ENCODE data around the gene NUDCD3. TPM values are rescaled to one million over a fixed set of nuclear protein-coding genes. Genes with fewer than 3 reads are reported as not detected.

NUDCD3 gene
- total RNA-seq, 1 experiment from 2014 or later: 71.9 TPM

DNA sequence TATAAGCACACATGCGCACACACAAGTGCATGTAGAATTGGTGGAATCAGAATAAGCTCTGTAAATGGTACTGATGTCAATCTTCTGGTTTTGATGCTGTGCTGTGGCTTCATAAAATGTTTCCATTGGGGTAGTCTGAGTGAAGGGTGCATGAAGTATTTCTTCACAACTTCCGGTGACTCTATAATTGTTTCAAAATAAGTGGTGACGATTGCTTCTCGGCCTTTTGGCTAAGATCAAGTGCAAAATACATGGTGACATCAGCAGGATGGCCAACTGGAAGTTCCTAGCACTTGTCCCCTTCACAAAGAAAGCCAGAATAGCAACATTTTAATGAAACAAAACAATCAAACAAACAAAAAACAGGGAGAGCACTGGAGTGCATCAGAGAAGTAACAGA is 123.5 kb downstream of the NUDCD3 start:
- no peak overlapping the region for H3K56ac ChIP-seq (ENCODE audit: insufficient read length, low read depth, low read length)
- no peak overlapping the region for H2BK12ac ChIP-seq (ENCODE audit: insufficient read length, low read depth, low read length)
- TF ChIP-seq, protein P1, sequence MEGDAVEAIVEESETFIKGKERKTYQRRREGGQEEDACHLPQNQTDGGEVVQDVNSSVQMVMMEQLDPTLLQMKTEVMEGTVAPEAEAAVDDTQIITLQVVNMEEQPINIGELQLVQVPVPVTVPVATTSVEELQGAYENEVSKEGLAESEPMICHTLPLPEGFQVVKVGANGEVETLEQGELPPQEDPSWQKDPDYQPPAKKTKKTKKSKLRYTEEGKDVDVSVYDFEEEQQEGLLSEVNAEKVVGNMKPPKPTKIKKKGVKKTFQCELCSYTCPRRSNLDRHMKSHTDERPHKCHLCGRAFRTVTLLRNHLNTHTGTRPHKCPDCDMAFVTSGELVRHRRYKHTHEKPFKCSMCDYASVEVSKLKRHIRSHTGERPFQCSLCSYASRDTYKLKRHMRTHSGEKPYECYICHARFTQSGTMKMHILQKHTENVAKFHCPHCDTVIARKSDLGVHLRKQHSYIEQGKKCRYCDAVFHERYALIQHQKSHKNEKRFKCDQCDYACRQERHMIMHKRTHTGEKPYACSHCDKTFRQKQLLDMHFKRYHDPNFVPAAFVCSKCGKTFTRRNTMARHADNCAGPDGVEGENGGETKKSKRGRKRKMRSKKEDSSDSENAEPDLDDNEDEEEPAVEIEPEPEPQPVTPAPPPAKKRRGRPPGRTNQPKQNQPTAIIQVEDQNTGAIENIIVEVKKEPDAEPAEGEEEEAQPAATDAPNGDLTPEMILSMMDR (conservative IDR thresholded peaks at IDR 0.05): no peak
- no peak overlapping the region for H3K23ac ChIP-seq (ENCODE audit: insufficient read length, low read depth, low read length)
- no peak overlapping the region for H4K91ac ChIP-seq (ENCODE audit: insufficient read length, low read depth, low read length)
- no peaks in the 10 kb centered on the region for H3K4me1 ChIP-seq (ENCODE audit: insufficient read depth, low read length)
- no peak for DNase-seq
- no peak overlapping the region for H2BK5ac ChIP-seq (ENCODE audit: insufficient read length, low read length)
- H3K4me1 Mint-ChIP-seq: peaks cover 3 to 9% of the 10 kb centered on the region in 2 experiments; a peak in 1 of 4 replicates
- H3K14ac ChIP-seq (ENCODE audit: insufficient read depth, low read length): no peak overlapping the region
- H3K23me2 ChIP-seq (ENCODE audit: insufficient read length, low read depth, low read length, poor library complexity, severe bottlenecking): no peaks in the 10 kb centered on the region
- H3K27me3 Mint-ChIP-seq (ENCODE audit: low read depth): peaks cover 19% of the 10 kb centered on the region
- H3K9me3 ChIP-seq (ENCODE audit: control insufficient read depth, low read depth, low read length): no peaks in the 10 kb centered on the region
- no peak overlapping the region for H3T11ph ChIP-seq (ENCODE audit: low read length)
- no peak overlapping the region for H3K27ac Mint-ChIP-seq
- no peaks in the 10 kb centered on the region for H4K20me1 ChIP-seq (ENCODE audit: control insufficient read depth, insufficient read depth, insufficient read length)
- H3K79me2 ChIP-seq (ENCODE audit: insufficient read depth, low read length): no peaks in the 10 kb centered on the region
- no peak overlapping the region for H3K27ac ChIP-seq (ENCODE audit: insufficient read length, low read depth, low read length)
- H2AFZ ChIP-seq (ENCODE audit: low read length): no peak overlapping the region
- no peak overlapping the region for H3K4ac ChIP-seq (ENCODE audit: low read depth, low read length)
- no peak overlapping the region for H2AK5ac ChIP-seq (ENCODE audit: insufficient read length, low read length)
- H3K4me3 Mint-ChIP-seq: no peak overlapping the region
- no peak overlapping the region for H2BK15ac ChIP-seq (ENCODE audit: low read depth, low read length)
- no peak overlapping the region for H4K8ac ChIP-seq (replicated peaks; ENCODE audit: insufficient read length, low read depth, low read length)
- H3K9ac ChIP-seq (ENCODE audit: extremely low read depth, insufficient read length, low read length): no peak overlapping the region
- H3K36me3 Mint-ChIP-seq (ENCODE audit: insufficient read depth in 1 of 3, low read depth in 3 of 3): no peaks in the 10 kb centered on the region
- H3K79me1 ChIP-seq (ENCODE audit: insufficient read depth, low read depth, low read length, poor library complexity, severe bottlenecking): no peaks in the 10 kb centered on the region
- H3K9me3 Mint-ChIP-seq: no peaks in the 10 kb centered on the region; a peak in 1 of 5 replicates
- no peak overlapping the region for H4K5ac ChIP-seq (ENCODE audit: insufficient read length, low read depth, low read length)
- H3K18ac ChIP-seq (ENCODE audit: insufficient read length, low read depth, low read length): no peak overlapping the region
- H2BK120ac ChIP-seq (ENCODE audit: low read depth, low read length, poor library complexity, severe bottlenecking): no peak overlapping the region
- H3K4me2 ChIP-seq (ENCODE audit: insufficient read depth, insufficient read length, low read length): no peak overlapping the region
- no CpG with 5 or more reads among the region's 4 CpGs for WGBS (ENCODE audit: extremely low coverage, insufficient read length, low lambda C conversion rate)
- H3K27me3 ChIP-seq (ENCODE audit: insufficient read depth, low read length): no peaks in the 10 kb centered on the region
- no peak overlapping the region for H2BK20ac ChIP-seq (ENCODE audit: low read depth, low read length, poor library complexity, severe bottlenecking)

Data from H9 (cell line).